ENCODE results near the gene IP6K2. TPM values are rescaled to one million over a fixed set of nuclear protein-coding genes. Genes with fewer than 3 reads are reported as not detected.

Gene IP6K2
- polyA plus RNA-seq, 10 donors: 57.4 to 114 (median 77.8) TPM

- no peak for DNase-seq
Measured at GRCh38 chr3:48690846-48691458, 26.1 kb downstream of the IP6K2 start.

- DNase-seq: no peak
Measured at GRCh38 chr3:48689384-48689783, 27.6 kb downstream of the IP6K2 start.

- no peak for DNase-seq
Measured at GRCh38 chr3:48688737-48689075, 28.3 kb downstream of the IP6K2 start.

- no peak for DNase-seq
Measured at GRCh38 chr3:48688032-48688736, 28.8 kb downstream of the IP6K2 start.

DNA sequence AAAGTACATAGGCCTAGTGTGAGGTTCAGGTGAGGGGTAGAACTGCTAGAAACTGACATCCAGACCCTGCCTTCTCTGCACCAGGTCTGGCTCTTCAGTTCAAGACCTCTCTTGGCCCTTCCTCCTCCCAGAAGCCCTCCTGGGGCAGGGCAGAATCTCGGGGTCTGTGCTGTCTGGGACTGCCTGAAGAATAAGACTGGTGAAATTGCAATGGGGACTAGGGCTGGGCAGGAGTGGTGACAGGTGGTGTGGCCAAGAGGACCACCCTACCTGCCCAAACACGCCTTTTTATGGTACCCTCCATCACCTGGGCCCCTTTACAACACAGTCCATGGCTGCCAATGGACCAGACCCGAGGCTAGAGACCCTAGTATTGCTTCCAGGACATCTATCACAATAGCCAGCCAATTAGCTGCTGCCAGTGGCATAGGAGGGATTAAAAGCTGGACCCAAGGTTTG lies 29.8 kb downstream of the IP6K2 start:
- DNase-seq: no peak

GRCh38 chr3:48686538-48687219 lies 30.3 kb downstream of the IP6K2 start:
- DNase-seq: no peak

GRCh38 chr3:48685603-48686511 lies 31.2 kb downstream of the IP6K2 start, which contains the start of gene NCKIPSD:
Gene NCKIPSD (minus strand): TSS chr3:48685915. CDS start chr3:48685807, 108 bp downstream.
- DNase-seq: peak; percentile 83 to 96 (median 93)

DNA sequence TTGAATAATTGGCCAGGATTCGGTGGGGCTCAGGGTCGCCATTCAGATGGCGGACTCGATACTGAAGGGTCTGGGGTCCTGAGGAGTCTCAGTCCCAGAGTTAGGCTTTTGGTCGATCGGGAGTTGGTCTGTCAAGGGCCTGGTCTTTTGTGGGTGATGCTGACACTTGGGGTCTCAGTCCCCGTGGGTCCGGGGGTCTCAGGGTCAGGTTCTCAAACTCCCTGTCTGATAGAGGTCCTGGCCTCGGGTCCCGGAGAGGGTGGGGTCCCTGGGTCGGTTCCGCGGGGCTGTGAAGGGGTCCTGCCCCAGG lies 31.8 kb downstream of the IP6K2 start:
- DNase-seq: no peak

DNA sequence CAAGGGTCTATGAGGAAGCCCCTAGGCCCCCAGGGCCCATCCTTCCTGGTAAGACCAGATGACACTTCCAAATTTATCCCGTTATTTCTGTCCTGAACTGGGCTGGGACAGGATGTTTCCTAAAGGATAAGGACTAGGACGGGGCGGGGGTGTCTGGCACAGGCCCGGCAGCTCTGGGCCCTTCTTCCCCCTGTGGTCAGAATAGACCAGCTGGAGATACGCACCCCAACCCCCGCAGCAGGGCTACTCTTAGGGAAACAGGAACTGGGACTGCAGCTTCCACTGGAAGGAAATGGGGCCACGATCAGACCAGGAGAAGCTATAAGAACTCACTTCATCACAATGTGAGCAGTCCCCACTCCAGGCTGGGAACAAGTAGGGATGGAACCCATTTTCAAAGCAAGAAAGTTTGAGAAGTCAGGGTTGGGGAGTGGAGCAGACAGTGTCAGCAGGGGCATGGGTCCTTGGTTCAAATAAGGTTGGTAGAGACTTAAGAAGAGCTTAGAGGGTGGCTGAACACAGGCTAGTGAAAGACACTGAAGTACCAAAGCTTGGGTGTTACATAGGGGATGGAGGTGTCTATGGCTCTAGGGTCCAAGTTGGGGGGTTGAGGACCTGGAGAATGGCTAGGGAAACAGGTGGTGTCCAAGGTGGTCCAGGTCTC lies 32.4 kb downstream of the IP6K2 start:
- peak in 1 of 3 donors; percentile 43 for DNase-seq

- DNase-seq: no peak
Measured at GRCh38 chr3:48684054-48684349, 33.0 kb downstream of the IP6K2 start.

DNA sequence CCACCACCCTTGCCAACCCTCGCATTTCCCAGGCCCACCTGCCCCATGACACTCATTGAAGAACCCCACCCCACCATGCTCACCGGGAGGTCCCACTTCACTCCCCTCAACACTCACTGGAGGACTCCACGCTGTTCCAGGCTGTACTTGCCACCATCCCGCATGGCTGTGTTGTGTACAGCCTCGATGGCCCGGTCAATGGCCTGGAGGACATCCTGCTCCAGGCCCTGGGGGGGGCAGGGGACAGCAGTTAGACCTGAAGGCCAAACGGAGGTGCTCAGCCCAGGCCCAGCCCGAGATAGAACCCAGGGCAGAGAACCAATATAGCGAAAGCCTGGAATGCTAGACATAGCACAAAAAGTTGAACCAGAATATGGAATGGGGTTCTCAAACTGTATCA lies 34.2 kb downstream of the IP6K2 start:
- DNase-seq: no peak

- DNase-seq: no peak
Measured at GRCh38 chr3:48681974-48682610, 34.9 kb downstream of the IP6K2 start.

GRCh38 chr3:48681541-48681880 lies 35.5 kb downstream of the IP6K2 start:
- no peak for DNase-seq

- no peak for DNase-seq
Measured at GRCh38 chr3:48680811-48681540, 36.0 kb downstream of the IP6K2 start.

GRCh38 chr3:48679411-48680391 lies 37.3 kb downstream of the IP6K2 start:
- DNase-seq: no peak

DNA sequence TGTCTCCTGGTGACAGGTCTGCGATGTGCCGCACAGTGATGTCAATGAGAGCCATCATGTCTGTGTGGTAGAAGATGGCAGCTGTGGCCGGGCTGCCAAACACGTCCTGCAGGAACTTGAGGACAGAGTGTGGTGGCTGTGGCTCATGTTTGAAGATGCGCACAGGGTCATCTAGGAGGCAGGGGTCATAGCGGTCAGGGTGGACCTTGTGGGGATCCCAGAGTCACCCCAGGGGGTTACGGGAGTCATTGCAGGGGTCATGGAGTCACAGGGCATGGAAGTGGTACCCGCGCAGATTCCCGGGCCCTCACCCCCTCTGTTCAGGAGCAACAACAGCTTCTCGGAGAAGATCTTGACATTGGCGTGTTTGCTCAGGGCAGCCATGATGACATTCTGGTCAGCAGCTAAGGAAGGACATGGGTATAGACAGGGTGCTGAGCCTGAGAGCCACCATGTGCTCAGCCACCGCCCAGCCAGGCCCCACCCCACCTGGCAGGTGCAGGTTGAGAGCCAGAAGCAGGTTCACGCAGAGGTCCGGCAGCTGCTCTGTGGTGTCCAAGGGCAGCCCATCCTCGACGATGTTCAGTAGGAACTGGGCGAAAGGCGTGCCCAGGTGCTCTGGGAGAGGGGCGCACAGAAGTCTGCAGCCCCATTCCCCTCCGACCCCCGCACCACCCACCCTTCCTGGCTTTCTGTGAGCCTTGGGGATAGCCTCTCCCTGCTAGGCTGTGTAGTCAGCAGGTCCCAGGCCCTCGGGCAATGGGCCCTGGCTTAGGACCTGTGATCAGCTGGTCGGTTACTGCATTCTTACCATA lies 38.2 kb downstream of the IP6K2 start:
- DNase-seq: no peak

DNA sequence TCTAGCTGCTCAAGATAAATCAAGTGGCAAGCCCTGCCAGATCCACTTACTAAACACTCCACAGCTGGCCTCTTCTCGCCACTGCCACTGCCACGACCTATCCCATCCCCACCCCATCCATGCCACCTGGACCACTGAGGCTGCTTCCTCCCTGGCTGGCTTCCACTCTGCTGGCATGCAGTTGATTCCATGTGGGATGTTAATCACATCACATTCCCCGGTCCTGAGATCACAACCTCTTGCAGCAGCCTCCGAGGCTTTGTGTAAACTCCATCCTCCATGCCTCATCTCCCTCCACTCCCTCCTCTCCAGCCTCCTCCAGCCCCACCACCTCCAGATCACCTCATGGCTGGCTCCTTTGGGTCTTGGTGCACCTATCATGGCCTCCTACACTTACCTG lies 39.0 kb downstream of the IP6K2 start:
- no peak for DNase-seq

DNA sequence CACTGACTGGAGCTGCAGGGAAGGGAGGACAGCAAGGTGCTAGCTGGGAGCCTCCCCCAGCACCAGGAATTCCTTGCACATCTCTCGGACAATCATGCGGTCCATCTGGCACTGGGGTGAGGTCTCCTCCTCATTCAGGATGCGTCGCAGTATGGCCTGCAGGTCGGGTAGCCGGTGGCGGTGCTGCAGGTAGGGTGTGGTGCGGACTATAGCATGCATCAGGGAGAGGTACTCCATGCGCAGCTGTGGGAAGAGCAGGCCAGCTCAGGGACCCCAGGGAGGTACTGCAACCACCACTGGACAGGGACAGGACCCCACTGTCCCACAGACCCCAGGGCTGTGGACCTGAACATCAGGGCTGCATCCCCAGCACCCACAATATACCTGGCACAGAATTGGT lies 42.5 kb downstream of the IP6K2 start:
- DNase-seq: no peak

- DNase-seq: no peak
Measured at GRCh38 chr3:48672522-48672921, 44.5 kb downstream of the IP6K2 start.
